ENCODE data around the gene LRGUK. TPM values are rescaled to one million over a fixed set of nuclear protein-coding genes. Genes with fewer than 3 reads are reported as not detected.

LRGUK gene
- total RNA-seq, 1 experiment from 2014 or later: 1.0 TPM

- no peak for DNase-seq
- H3K4me3 ChIP-seq (ENCODE audit: low read length): no peak overlapping the region
- no peak overlapping the region for H3K27ac ChIP-seq (ENCODE audit: low read length)
- no peak overlapping the region for H3K4me2 ChIP-seq (ENCODE audit: low read length)
- no peak overlapping the region for H2AFZ ChIP-seq (ENCODE audit: low read length)
- no peaks in the 10 kb centered on the region for H3F3A ChIP-seq (ENCODE audit: low read length, unreplicated experiment)
- intact Hi-C loops (cut with micrococcal nuclease): no loop called here
- ATAC-seq: no peak
- H3K36me3 ChIP-seq (ENCODE audit: low read depth, low read length): no peaks in the 10 kb centered on the region
- H3K9me2 ChIP-seq (replicated peaks; ENCODE audit: low read length): no peaks in the 10 kb centered on the region
- no peaks in the 10 kb centered on the region for H4K20me1 ChIP-seq (ENCODE audit: low read length)
- BruUV-seq (replicated peaks): no TSS peak
- no peaks in the 10 kb centered on the region for H3K27me3 ChIP-seq (ENCODE audit: low read length)
- ChIA-PET CTCF (no interaction called here), POLR2A (ENCODE audit: unreplicated experiment) (no interaction called here)
- TF ChIP-seq, protein P1, sequence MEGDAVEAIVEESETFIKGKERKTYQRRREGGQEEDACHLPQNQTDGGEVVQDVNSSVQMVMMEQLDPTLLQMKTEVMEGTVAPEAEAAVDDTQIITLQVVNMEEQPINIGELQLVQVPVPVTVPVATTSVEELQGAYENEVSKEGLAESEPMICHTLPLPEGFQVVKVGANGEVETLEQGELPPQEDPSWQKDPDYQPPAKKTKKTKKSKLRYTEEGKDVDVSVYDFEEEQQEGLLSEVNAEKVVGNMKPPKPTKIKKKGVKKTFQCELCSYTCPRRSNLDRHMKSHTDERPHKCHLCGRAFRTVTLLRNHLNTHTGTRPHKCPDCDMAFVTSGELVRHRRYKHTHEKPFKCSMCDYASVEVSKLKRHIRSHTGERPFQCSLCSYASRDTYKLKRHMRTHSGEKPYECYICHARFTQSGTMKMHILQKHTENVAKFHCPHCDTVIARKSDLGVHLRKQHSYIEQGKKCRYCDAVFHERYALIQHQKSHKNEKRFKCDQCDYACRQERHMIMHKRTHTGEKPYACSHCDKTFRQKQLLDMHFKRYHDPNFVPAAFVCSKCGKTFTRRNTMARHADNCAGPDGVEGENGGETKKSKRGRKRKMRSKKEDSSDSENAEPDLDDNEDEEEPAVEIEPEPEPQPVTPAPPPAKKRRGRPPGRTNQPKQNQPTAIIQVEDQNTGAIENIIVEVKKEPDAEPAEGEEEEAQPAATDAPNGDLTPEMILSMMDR (conservative IDR thresholded peaks at IDR 0.05; ENCODE audit: low read depth, low read length): no peak
- TF ChIP-seq EZH2phosphoT487 (IDR thresholded peaks at IDR 0.05; ENCODE audit: borderline replicate concordance, low read length) (no peak), EZH2 (IDR thresholded peaks at IDR 0.05; ENCODE audit: low read length, unreplicated experiment) (no peak)
- no peaks in the 10 kb centered on the region for H3K9me3 ChIP-seq (ENCODE audit: low read length)
- no peaks in the 10 kb centered on the region for H3K4me1 ChIP-seq (ENCODE audit: insufficient read depth, low read length)
- H3K9ac ChIP-seq (ENCODE audit: low read length): no peak overlapping the region
- no peaks in the 10 kb centered on the region for H3K79me2 ChIP-seq (ENCODE audit: low read length)
Measured at GRCh38 chr7:134167841-134168240, 40.7 kb downstream of the LRGUK start.

DNA sequence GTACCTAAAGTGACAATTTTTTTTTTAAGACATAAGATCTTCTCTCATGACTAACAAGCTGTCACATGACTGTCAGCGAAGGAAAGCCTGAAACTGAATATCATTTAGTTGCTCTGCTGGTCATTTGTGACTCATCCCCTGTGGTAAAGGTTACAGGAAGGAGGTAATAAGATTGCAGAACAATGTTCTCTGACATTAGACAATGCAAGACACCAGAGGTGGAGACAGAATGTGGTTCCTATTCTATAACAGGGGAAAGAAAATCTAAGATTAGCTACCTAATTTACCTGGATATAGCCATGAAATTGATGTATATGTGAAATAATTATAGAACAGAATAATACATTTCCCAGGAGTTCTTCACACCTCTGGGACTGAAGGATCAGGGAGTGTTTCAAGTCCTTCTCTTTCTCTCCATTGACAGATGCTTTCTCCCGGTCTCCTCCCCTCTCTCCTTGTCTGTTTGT, 47.7 kb downstream of the LRGUK start:
- no peaks in the 10 kb centered on the region for H4K20me1 ChIP-seq (ENCODE audit: low read length)
- CTCF ChIA-PET: interaction anchor here (0.5 to 1.0 kb wide), 2 partner anchors 99 to 194 kb away, joined by 3 read pairs; no protein-coding TSS in a partner anchor
- no peaks in the 10 kb centered on the region for H3K79me2 ChIP-seq (ENCODE audit: low read length)
- no TSS peak for BruUV-seq (replicated peaks)
- peaks cover 15% of the 10 kb centered on the region for H3K4me1 ChIP-seq (ENCODE audit: insufficient read depth, low read length)
- H2AFZ ChIP-seq (ENCODE audit: low read length): no peak overlapping the region
- H3K27ac ChIP-seq (ENCODE audit: low read length): peak overlapping the region; percentile 10; the same call in 1 of the 2 replicates
- TF ChIP-seq EZH2phosphoT487 (IDR thresholded peaks at IDR 0.05; ENCODE audit: borderline replicate concordance, low read length) (no peak), EZH2 (IDR thresholded peaks at IDR 0.05; ENCODE audit: low read length, unreplicated experiment) (no peak)
- TF ChIP-seq, protein P1 (conservative IDR thresholded peaks at IDR 0.05; ENCODE audit: low read depth, low read length): no peak
- no peaks in the 10 kb centered on the region for H3K9me3 ChIP-seq (ENCODE audit: low read length)
- no peaks in the 10 kb centered on the region for H3K9me2 ChIP-seq (replicated peaks; ENCODE audit: low read length)
- H3K4me3 ChIP-seq (ENCODE audit: low read length): no peak overlapping the region
- peak overlapping the region; percentile 56 for H3K4me2 ChIP-seq (ENCODE audit: low read length)
- no peaks in the 10 kb centered on the region for H3K36me3 ChIP-seq (ENCODE audit: low read depth, low read length)
- POLR2A ChIA-PET (ENCODE audit: unreplicated experiment): interaction anchor here (0.5 kb wide), 1 partner anchor 141 kb away, joined by 4 read pairs; no protein-coding TSS in a partner anchor
- peak; percentile 91 for DNase-seq
- no peak overlapping the region for H3K9ac ChIP-seq (ENCODE audit: low read length)
- H3K27me3 ChIP-seq (ENCODE audit: low read length): no peaks in the 10 kb centered on the region
- intact Hi-C loops (cut with micrococcal nuclease): no loop called here
- peak; percentile 100 for ATAC-seq
- no peaks in the 10 kb centered on the region for H3F3A ChIP-seq (ENCODE audit: low read length, unreplicated experiment)

- no peaks in the 10 kb centered on the region for H3K79me2 ChIP-seq (ENCODE audit: low read length)
- peak overlapping the region; percentile 10; the same call in 1 of the 2 replicates for H3K27ac ChIP-seq (ENCODE audit: low read length)
- intact Hi-C loops (cut with micrococcal nuclease): no loop called here
- DNase-seq (no peak), ATAC-seq (no peak)
- no peaks in the 10 kb centered on the region for H4K20me1 ChIP-seq (ENCODE audit: low read length)
- POLR2A ChIA-PET (ENCODE audit: unreplicated experiment): no interaction called here
- H3F3A ChIP-seq (ENCODE audit: low read length, unreplicated experiment): no peaks in the 10 kb centered on the region
- H3K9ac ChIP-seq (ENCODE audit: low read length): no peak overlapping the region
- H3K4me1 ChIP-seq (ENCODE audit: insufficient read depth, low read length): peaks cover 15% of the 10 kb centered on the region
- no peak for TF ChIP-seq EZH2phosphoT487 (IDR thresholded peaks at IDR 0.05; ENCODE audit: borderline replicate concordance, low read length)
- TF ChIP-seq EZH2 (IDR thresholded peaks at IDR 0.05; ENCODE audit: low read length, unreplicated experiment): no peak
- TF ChIP-seq, protein P1 (conservative IDR thresholded peaks at IDR 0.05; ENCODE audit: low read depth, low read length): no peak
- peak overlapping the region; percentile 21; the same call in 1 of the 2 replicates for H3K4me2 ChIP-seq (ENCODE audit: low read length)
- no peak overlapping the region for H2AFZ ChIP-seq (ENCODE audit: low read length)
- H3K36me3 ChIP-seq (ENCODE audit: low read depth, low read length): no peaks in the 10 kb centered on the region
- H3K9me2 ChIP-seq (replicated peaks; ENCODE audit: low read length): no peaks in the 10 kb centered on the region
- CTCF ChIA-PET: interaction anchor here (1.0 kb wide), 1 partner anchor 193 kb away, joined by 3 read pairs; no protein-coding TSS in a partner anchor
- BruUV-seq (replicated peaks): no TSS peak
- H3K9me3 ChIP-seq (ENCODE audit: low read length): no peaks in the 10 kb centered on the region
- no peaks in the 10 kb centered on the region for H3K27me3 ChIP-seq (ENCODE audit: low read length)
- no peak overlapping the region for H3K4me3 ChIP-seq (ENCODE audit: low read length)
Measured at GRCh38 chr7:134175334-134176036, 48.3 kb downstream of the LRGUK start.
